OCI-LY1 (cell line): Measurements from ENCODE around the gene RTKN.
"Not testable (repeated sequence)": the region's sequence is repeated elsewhere in the genome, so short reads cannot be mapped to it uniquely, and the experiment has no call there.

Experiments used
- H2AFZ ChIP-seq: fragments of 200-600 bp; sonication (generic), shearing (Covaris generic); 2 replicates; pipeline ENCODE4 v1.6.0; 2014; ENCODE audit warnings: antibody characterized with exemption, mild to moderate bottlenecking, low read length
- H3F3A ChIP-seq: fragments of 200-600 bp; sonication (generic), shearing (Covaris generic); 2 replicates; pipeline ENCODE4 v1.6.0; 2014; ENCODE audit warnings: mild to moderate bottlenecking, antibody characterized with exemption, low read length, moderate library complexity; ENCODE audit not compliant: insufficient read depth
- H3K27ac ChIP-seq: fragments of 200-600 bp; sonication (generic); 2 replicates; pipeline ENCODE4 v1.5.1; 2014; ENCODE audit warnings: low read length, mixed run types, mild to moderate bottlenecking, low read depth; ENCODE audit not compliant: poor library complexity, severe bottlenecking
- H3K27me3 ChIP-seq: fragments of 200-600 bp; sonication (generic); 2 replicates; pipeline ENCODE4 v1.6.0; 2014; ENCODE audit warnings: antibody characterized with exemption, mild to moderate bottlenecking, low read length, moderate library complexity; ENCODE audit not compliant: insufficient read depth
- H3K36me3 ChIP-seq: fragments of 200-600 bp; sonication (generic); 2 replicates; pipeline ENCODE4 v1.6.1; 2014; ENCODE audit warnings: mild to moderate bottlenecking, antibody characterized with exemption, low read length, moderate library complexity, mixed read lengths; ENCODE audit not compliant: insufficient read depth
- H3K4me1 ChIP-seq: fragments of 200-600 bp; sonication (generic); 2 replicates; pipeline ENCODE4 v1.5.1; 2014; ENCODE audit warnings: mild to moderate bottlenecking, low read length, moderate library complexity; ENCODE audit not compliant: insufficient read depth, severe bottlenecking
- H3K4me2 ChIP-seq: fragments of 200-600 bp; sonication (generic), shearing (Covaris generic); 2 replicates; pipeline ENCODE4 v1.6.1; 2014; ENCODE audit warnings: low read length
- H3K4me3 ChIP-seq: fragments of 200-600 bp; sonication (generic); 2 replicates; pipeline ENCODE4 v1.5.1; 2014; ENCODE audit warnings: low read length, low read depth, mild to moderate bottlenecking, mixed read lengths; ENCODE audit not compliant: poor library complexity, severe bottlenecking
- H3K79me2 ChIP-seq: fragments of 200-600 bp; shearing (Covaris generic); 2 replicates; pipeline ENCODE4 v1.6.1; 2016; ENCODE audit warnings: mixed run types, low read length, mixed read lengths; ENCODE audit not compliant: insufficient read depth
- H3K9ac ChIP-seq: fragments of 200-600 bp; sonication (generic), shearing (Covaris generic); 2 replicates; pipeline ENCODE4 v1.6.1; 2014; ENCODE audit warnings: mild to moderate bottlenecking, low read length, mixed read lengths
- H3K9me2 ChIP-seq: fragments of 200-600 bp; sonication (generic), shearing (Covaris generic); 2 replicates; pipeline ENCODE4 v1.6.1; 2014; ENCODE audit warnings: low read depth, mild to moderate bottlenecking, low read length, mixed read lengths
- H3K9me3 ChIP-seq: fragments of 200-600 bp; shearing (Covaris generic); 2 replicates; pipeline ENCODE4 v1.6.1; 2014; ENCODE audit warnings: low read length, mixed read lengths
- H4K20me1 ChIP-seq: fragments of 200-600 bp; sonication (generic), shearing (Covaris generic); 2 replicates; pipeline ENCODE4 v1.6.0; 2016; ENCODE audit warnings: mild to moderate bottlenecking, low read length; ENCODE audit not compliant: insufficient read depth
- EZH2 ChIP-seq: fragments of 200-600 bp; sonication (generic), shearing (Covaris generic); IDR thresholded peaks from 2 replicates; pipeline ENCODE4 v1.8.0; 2017; ENCODE audit warnings: borderline replicate concordance, mixed run types, mild to moderate bottlenecking, antibody characterized with exemption, low read length, moderate library complexity, mixed read lengths
- TF ChIP-seq, protein P1 (sequence below): fragments of 200-600 bp; sonication (generic), shearing (Covaris generic); IDR thresholded peaks from 2 replicates; pipeline ENCODE4 v1.5.1; 2017; ENCODE audit warnings: mild to moderate bottlenecking, antibody characterized with exemption, low read length, moderate library complexity, mixed read lengths

Gene RTKN

DNA sequence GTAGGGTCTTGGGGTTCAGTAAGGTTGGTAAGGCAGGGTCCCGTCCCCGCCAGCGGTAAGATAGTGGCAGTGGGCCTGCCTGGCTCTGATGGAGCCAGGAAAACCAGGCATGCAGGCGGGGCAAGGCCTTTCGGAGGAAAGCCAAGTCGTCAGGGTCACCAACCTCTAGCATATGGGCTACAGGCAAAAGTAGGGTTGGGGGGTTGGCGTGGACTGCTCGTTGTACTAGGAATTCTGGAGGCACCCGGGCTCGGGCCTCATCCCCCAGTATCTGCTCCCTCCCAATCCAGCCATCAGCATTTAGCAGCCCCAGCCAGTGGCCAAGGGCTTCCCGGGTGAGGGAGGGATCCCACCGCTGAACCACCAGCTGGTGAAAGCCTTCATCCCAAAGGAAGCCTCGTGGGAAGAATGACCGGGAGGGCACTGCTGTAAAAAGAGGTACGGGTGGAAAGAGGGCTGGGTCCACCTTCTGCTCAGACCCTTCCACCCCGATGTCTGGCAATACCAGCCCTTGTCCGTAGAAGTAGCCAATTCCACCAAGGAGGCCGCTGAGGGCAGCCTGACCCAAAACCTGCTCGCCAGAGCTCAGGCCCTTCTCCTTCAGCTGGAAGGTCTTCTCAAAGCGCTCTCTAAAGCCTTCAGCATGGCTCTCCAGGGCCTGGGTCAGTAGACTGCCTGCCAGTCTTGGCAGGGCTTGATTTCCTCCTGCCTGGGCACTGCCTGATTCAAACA lies 20.5 kb upstream of the RTKN start:
- Histone ChIP-seq H3K9ac (no peak overlapping the region), H3K79me2 (peaks cover 4% of the 10 kb centered on the region; the same call in 1 of the 2 replicates), H3K36me3 (peaks cover 28% of the 10 kb centered on the region; the same call in 1 of the 2 replicates), H3K4me1 (peaks cover 33% of the 10 kb centered on the region), H3K27ac (no peak overlapping the region), H3K4me2 (no peak overlapping the region), H3F3A (no peaks in the 10 kb centered on the region), H4K20me1 (no peaks in the 10 kb centered on the region), H2AFZ (no peak overlapping the region), H3K4me3 (no peak overlapping the region), H3K27me3 (no peaks in the 10 kb centered on the region), H3K9me3 (no peaks in the 10 kb centered on the region), H3K9me2 (no peaks in the 10 kb centered on the region)
- TF ChIP-seq EZH2, result no peak
- TF ChIP-seq, protein P1, sequence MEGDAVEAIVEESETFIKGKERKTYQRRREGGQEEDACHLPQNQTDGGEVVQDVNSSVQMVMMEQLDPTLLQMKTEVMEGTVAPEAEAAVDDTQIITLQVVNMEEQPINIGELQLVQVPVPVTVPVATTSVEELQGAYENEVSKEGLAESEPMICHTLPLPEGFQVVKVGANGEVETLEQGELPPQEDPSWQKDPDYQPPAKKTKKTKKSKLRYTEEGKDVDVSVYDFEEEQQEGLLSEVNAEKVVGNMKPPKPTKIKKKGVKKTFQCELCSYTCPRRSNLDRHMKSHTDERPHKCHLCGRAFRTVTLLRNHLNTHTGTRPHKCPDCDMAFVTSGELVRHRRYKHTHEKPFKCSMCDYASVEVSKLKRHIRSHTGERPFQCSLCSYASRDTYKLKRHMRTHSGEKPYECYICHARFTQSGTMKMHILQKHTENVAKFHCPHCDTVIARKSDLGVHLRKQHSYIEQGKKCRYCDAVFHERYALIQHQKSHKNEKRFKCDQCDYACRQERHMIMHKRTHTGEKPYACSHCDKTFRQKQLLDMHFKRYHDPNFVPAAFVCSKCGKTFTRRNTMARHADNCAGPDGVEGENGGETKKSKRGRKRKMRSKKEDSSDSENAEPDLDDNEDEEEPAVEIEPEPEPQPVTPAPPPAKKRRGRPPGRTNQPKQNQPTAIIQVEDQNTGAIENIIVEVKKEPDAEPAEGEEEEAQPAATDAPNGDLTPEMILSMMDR, result no peak

DNA sequence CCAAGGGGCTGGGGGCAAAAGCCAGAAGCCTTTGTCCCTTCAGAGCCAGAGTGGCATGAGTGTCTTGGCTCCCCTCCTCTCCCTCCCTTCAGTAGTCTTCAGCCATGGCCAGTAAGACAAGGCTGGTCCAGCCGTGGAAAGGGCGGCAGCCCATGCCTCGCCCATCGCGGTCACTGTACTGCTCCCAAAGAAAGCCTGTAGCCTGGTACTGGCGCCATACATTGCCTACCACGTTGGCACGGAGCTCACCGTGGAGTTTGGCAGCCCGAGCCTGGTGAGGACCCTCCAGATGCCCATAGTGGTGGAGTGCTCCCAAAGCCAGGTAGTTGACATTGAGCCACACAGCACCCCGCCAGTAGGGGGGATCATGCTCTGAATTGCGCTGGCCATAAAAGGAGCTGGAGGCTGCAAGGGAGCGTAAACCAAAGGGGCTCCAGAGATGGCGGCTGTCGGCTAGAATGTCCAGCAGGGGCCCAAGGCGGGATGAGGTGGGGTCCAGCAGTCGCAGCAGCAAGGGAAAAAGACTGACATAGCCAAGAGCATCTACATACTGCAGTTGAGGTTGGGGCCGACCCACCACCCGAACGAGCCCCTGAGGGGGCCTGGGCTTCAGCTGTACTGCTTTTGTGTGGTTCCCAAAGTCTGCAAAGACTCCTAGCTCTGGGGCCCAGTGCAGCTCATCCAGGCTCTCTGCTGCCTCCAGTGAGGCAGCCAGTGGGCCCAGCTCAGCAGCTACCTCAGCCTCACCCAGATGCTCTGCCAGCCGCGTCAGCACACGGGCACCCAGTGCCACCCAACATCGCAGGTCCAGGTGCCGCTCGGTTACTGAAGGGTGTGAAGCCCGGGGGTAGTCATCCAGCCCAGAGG lies 19.7 kb upstream of the RTKN start:
- Histone ChIP-seq H3K4me2 (no peak overlapping the region), H3K36me3 (peaks cover 28% of the 10 kb centered on the region; the same call in 1 of the 2 replicates), H3F3A (no peaks in the 10 kb centered on the region), H3K27ac (no peak overlapping the region), H4K20me1 (no peaks in the 10 kb centered on the region), H3K9ac (no peak overlapping the region), H3K9me2 (no peaks in the 10 kb centered on the region), H3K79me2 (peaks cover 4% of the 10 kb centered on the region; the same call in 1 of the 2 replicates), H3K4me3 (no peak overlapping the region), H3K4me1 (peaks cover 38% of the 10 kb centered on the region), H3K9me3 (no peaks in the 10 kb centered on the region), H2AFZ (no peak overlapping the region), H3K27me3 (no peaks in the 10 kb centered on the region)
- TF ChIP-seq, protein P1, result peak; percentile 54; the same call in 1 of the 2 replicates
- no peak for TF ChIP-seq EZH2

DNA sequence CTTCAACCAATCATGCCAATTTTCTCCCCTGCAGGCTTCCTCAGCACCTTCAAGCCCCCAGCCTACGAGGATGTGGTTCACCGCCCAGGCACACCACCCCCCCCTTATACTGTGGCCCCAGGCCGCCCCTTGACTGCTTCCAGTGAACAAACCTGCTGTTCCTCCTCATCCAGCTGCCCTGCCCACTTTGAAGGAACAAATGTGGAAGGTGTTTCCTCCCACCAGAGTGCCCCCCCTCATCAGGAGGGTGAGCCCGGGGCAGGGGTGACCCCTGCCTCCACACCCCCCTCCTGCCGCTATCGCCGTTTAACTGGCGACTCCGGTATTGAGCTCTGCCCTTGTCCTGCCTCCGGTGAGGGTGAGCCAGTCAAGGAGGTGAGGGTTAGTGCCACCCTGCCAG lies 18.4 kb upstream of the RTKN start:
- H3K9me3 ChIP-seq, H3K27me3 ChIP-seq, H4K20me1 ChIP-seq, H3K79me2 ChIP-seq, H3F3A ChIP-seq, H3K9me2 ChIP-seq, H2AFZ ChIP-seq, H3K4me3 ChIP-seq, H3K9ac ChIP-seq, H3K27ac ChIP-seq, H3K4me2 ChIP-seq: not testable (repeated sequence)
- Histone ChIP-seq H3K36me3 (peaks cover 28% of the 10 kb centered on the region; the same call in 1 of the 2 replicates), H3K4me1 (peaks cover 44% of the 10 kb centered on the region)

DNA sequence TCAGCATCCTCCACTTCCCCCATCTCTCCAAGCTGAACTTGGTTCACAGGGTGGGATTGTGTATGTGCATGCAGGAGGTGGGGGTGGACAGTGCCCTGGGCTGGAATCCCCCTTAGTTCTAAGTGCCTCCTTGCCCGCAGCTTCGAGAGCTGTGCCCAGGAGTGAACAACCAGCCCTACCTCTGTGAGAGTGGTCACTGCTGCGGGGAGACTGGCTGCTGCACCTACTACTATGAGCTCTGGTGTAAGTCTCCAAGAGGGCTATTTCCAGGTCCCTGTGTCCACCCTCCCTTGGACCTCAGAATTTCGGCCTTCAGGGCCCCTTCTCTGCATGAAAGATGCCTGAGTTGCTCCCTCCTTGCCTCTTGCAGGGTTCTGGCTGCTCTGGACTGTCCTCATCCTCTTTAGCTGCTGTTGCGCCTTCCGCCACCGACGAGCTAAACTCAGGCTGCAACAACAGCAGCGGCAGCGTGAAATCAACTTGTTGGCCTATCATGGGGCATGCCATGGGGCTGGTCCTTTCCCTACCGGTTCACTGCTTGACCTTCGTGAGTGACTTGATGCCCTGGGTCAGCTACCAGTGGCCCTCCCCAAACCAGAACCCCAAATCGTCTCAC lies 17.9 kb upstream of the RTKN start:
- Histone ChIP-seq H3K4me3 (peak overlapping the region; percentile 80), H3K9ac (peak overlapping the region; percentile 97; the same call in 1 of the 2 replicates)
- H3K79me2 ChIP-seq, result not testable (repeated sequence)

More for the DNA sequence above, 17.9 kb upstream of the RTKN start:
- H3F3A ChIP-seq, H2AFZ ChIP-seq, H3K9me2 ChIP-seq, H3K27me3 ChIP-seq, H3K27ac ChIP-seq, H3K9me3 ChIP-seq, H4K20me1 ChIP-seq: not testable (repeated sequence)
- peak overlapping the region; percentile 99 for H3K4me2 ChIP-seq
- H3K4me1 ChIP-seq, result peaks cover 43% of the 10 kb centered on the region
- H3K36me3 ChIP-seq, result peaks cover 28% of the 10 kb centered on the region; the same call in 1 of the 2 replicates
